ENCODE results near the gene ARFIP2.

ARFIP2 gene

GRCh38 chr11:6468712-6469495, 12.2 kb downstream of the ARFIP2 start:
- no peaks in the 10 kb centered on the region for H4K20me1 ChIP-seq (ENCODE audit: low read depth, low read length)
- H3K27ac ChIP-seq (ENCODE audit: low read depth, low read length), result no peak overlapping the region
- no peak for TF ChIP-seq EZH2phosphoT487 (conservative IDR thresholded peaks at IDR 0.05; ENCODE audit: low read length)
- TF ChIP-seq, protein P1, sequence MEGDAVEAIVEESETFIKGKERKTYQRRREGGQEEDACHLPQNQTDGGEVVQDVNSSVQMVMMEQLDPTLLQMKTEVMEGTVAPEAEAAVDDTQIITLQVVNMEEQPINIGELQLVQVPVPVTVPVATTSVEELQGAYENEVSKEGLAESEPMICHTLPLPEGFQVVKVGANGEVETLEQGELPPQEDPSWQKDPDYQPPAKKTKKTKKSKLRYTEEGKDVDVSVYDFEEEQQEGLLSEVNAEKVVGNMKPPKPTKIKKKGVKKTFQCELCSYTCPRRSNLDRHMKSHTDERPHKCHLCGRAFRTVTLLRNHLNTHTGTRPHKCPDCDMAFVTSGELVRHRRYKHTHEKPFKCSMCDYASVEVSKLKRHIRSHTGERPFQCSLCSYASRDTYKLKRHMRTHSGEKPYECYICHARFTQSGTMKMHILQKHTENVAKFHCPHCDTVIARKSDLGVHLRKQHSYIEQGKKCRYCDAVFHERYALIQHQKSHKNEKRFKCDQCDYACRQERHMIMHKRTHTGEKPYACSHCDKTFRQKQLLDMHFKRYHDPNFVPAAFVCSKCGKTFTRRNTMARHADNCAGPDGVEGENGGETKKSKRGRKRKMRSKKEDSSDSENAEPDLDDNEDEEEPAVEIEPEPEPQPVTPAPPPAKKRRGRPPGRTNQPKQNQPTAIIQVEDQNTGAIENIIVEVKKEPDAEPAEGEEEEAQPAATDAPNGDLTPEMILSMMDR (IDR thresholded peaks at IDR 0.05; ENCODE audit: insufficient read depth, low read length, poor library complexity, severe bottlenecking), result no peak
- H3K4me3 ChIP-seq (ENCODE audit: insufficient read depth, low read length, poor library complexity, severe bottlenecking), result no peak overlapping the region
- no peak overlapping the region for H3K9ac ChIP-seq (ENCODE audit: low read length)
- H3K27me3 ChIP-seq (ENCODE audit: low read length), result no peaks in the 10 kb centered on the region
- H3K9me2 ChIP-seq (replicated peaks; ENCODE audit: insufficient read depth, low read length), result no peaks in the 10 kb centered on the region
- no peak overlapping the region for H3K4me2 ChIP-seq (ENCODE audit: low read depth, low read length, poor library complexity, severe bottlenecking)
- no peaks in the 10 kb centered on the region for H3K79me2 ChIP-seq (ENCODE audit: insufficient read depth, low read length)
- no peaks in the 10 kb centered on the region for H3F3A ChIP-seq (ENCODE audit: insufficient read depth)
- no peaks in the 10 kb centered on the region for H3K9me3 ChIP-seq (ENCODE audit: insufficient read depth, low read length)
- no peak overlapping the region for H2AFZ ChIP-seq (ENCODE audit: low read depth, low read length, severe bottlenecking)
- H3K36me3 ChIP-seq (ENCODE audit: low read length), result no peaks in the 10 kb centered on the region

GRCh38 chr11:6459099-6459450, 22.1 kb downstream of the ARFIP2 start:
- no peaks in the 10 kb centered on the region for H3K9me3 ChIP-seq (ENCODE audit: insufficient read depth, low read length)
- no peaks in the 10 kb centered on the region for H3K9me2 ChIP-seq (replicated peaks; ENCODE audit: insufficient read depth, low read length)
- H3K36me3 ChIP-seq (ENCODE audit: low read length), result no peaks in the 10 kb centered on the region
- no peak overlapping the region for H3K4me3 ChIP-seq (ENCODE audit: insufficient read depth, low read length, poor library complexity, severe bottlenecking)
- H2AFZ ChIP-seq (ENCODE audit: low read depth, low read length, severe bottlenecking), result no peak overlapping the region
- H3K27ac ChIP-seq (ENCODE audit: low read depth, low read length), result no peak overlapping the region
- no peaks in the 10 kb centered on the region for H3K79me2 ChIP-seq (ENCODE audit: insufficient read depth, low read length)
- H3K27me3 ChIP-seq (ENCODE audit: low read length), result no peaks in the 10 kb centered on the region
- no peak overlapping the region for H3K9ac ChIP-seq (ENCODE audit: low read length)
- no peaks in the 10 kb centered on the region for H4K20me1 ChIP-seq (ENCODE audit: low read depth, low read length)
- H3F3A ChIP-seq (ENCODE audit: insufficient read depth), result no peaks in the 10 kb centered on the region
- no peak for TF ChIP-seq EZH2phosphoT487 (conservative IDR thresholded peaks at IDR 0.05; ENCODE audit: low read length)
- TF ChIP-seq, protein P1 (IDR thresholded peaks at IDR 0.05; ENCODE audit: insufficient read depth, low read length, poor library complexity, severe bottlenecking), result no peak
- no peak overlapping the region for H3K4me2 ChIP-seq (ENCODE audit: low read depth, low read length, poor library complexity, severe bottlenecking)

DNA sequence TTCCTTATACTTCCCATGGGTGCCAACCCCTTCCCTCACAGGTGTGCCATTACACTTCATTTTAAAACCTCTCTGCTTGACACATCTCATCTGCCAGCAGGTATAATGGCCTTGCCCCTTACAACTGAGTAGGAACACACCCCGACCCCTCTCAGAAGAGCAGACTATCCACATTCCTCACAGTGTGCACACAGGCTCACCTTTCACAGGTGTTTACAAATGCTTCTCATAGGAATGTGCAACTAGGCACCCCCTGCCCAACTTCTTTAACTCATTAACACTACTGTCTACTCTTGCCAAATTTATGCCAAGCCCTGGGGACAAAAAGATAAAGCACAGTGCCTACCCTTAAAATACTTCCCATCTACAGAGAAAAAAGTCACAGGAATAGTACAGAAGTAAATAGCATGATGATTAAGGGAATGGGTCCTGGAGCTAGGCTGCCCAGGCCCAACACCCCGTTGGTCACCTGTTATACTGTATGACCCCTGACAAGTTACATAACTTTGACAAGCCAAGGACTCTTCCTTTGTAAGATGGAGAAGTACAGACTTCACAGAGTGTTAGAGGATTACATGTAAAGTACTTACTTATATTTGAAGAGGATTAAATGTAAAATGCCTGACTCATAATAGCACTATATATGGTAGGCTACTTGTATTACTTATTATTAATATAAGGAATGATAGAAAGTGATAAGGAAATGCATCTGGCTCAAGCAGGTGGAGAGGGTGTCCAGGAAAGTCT, 22.6 kb downstream of the ARFIP2 start:
- H3K9me2 ChIP-seq (replicated peaks; ENCODE audit: insufficient read depth, low read length), result no peaks in the 10 kb centered on the region
- H4K20me1 ChIP-seq (ENCODE audit: low read depth, low read length), result no peaks in the 10 kb centered on the region
- TF ChIP-seq, protein P1 (IDR thresholded peaks at IDR 0.05; ENCODE audit: insufficient read depth, low read length, poor library complexity, severe bottlenecking), result no peak
- no peak for TF ChIP-seq EZH2phosphoT487 (conservative IDR thresholded peaks at IDR 0.05; ENCODE audit: low read length)
- H3K79me2 ChIP-seq (ENCODE audit: insufficient read depth, low read length), result no peaks in the 10 kb centered on the region
- no peak overlapping the region for H3K4me2 ChIP-seq (ENCODE audit: low read depth, low read length, poor library complexity, severe bottlenecking)
- H3F3A ChIP-seq (ENCODE audit: insufficient read depth), result no peaks in the 10 kb centered on the region
- H3K9me3 ChIP-seq (ENCODE audit: insufficient read depth, low read length), result no peaks in the 10 kb centered on the region
- H3K27me3 ChIP-seq (ENCODE audit: low read length), result no peaks in the 10 kb centered on the region
- H3K27ac ChIP-seq (ENCODE audit: low read depth, low read length), result no peak overlapping the region
- no peak overlapping the region for H3K4me3 ChIP-seq (ENCODE audit: insufficient read depth, low read length, poor library complexity, severe bottlenecking)
- H3K9ac ChIP-seq (ENCODE audit: low read length), result no peak overlapping the region
- no peaks in the 10 kb centered on the region for H3K36me3 ChIP-seq (ENCODE audit: low read length)
- no peak overlapping the region for H2AFZ ChIP-seq (ENCODE audit: low read depth, low read length, severe bottlenecking)

Measured in SU-DHL-6 (cell line).